GM21423 (cell line): ENCODE measurements around the gene TMEM255B.
"Not testable (repeated sequence)": the region's sequence is repeated elsewhere in the genome, so short reads cannot be mapped to it uniquely, and the experiment has no call there.

Experiments used
- ATAC-seq: cut with Tn5 transposase; IDR thresholded peaks from one replicate; pipeline ENCODE4 v1.9.1; 2021; ENCODE audit warnings: mild to moderate bottlenecking, moderate library complexity; ENCODE audit not compliant: unreplicated experiment

Gene TMEM255B

GRCh38 chr13:113734099-113734825 lies 24.8 kb upstream of the TMEM255B start:
- ATAC-seq, result no peak

DNA sequence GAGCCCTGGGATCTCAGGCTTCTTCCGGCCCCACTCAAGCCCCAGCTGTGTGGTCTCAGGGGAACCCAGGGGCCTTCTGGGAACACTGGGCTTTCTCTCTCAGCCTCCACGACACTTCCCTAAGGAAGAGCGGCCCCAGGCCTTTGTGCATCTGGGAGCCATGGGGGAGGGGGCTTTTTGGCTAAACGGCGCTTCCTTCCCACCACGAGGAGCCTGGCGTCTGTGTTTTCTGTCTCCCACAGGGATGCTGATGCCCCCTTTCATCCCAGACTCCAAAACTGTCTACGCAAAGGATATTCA lies 24.2 kb upstream of the TMEM255B start:
- no peak for ATAC-seq

- ATAC-seq, result no peak
Measured at GRCh38 chr13:113735194-113735593, 23.8 kb upstream of the TMEM255B start.

- no peak for ATAC-seq
Measured at GRCh38 chr13:113735750-113736149, 23.3 kb upstream of the TMEM255B start.

DNA sequence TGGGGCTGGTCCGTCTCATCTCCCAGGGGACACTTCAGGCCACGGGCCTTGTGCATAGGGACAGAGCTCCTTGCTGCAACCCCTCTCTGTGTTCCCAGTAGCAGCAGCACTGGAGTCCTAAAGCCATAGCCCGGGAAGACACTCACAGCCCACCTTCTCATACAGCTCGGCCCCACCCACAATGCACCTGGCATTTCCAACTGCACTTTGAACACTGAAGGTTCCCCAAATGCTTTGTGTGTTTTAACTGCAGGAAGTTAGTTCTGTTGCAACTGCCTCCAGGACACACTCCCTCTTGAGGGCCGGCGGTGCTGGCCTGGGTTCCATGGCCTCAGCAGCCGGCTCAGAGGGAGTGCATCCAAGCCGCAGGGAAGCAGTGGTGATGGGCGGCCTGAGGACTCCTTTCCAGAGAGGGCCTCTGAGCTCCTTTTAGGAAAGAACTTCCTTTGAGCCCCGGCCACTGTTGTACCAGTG lies 22.7 kb upstream of the TMEM255B start:
- ATAC-seq, result no peak

GRCh38 chr13:113737803-113738202 lies 21.2 kb upstream of the TMEM255B start:
- no peak for ATAC-seq

- ATAC-seq, result no peak
Measured at GRCh38 chr13:113739527-113740285, 19.3 kb upstream of the TMEM255B start.

DNA sequence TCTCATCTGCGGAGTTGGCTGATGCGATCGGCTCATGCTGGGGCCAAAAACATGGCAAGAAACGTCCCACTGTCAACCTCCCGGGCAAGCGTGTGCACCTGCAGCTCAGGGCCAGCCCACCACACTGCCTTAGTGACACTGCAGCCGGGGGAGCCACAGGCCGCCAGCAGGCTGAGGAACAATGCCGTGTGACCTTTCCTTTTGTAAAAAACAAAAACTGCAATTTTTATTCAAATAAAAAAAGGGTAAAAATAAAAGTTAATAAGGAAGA lies 18.8 kb upstream of the TMEM255B start:
- ATAC-seq, result no peak

GRCh38 chr13:113740661-113741060 lies 18.4 kb upstream of the TMEM255B start:
- ATAC-seq, result no peak

DNA sequence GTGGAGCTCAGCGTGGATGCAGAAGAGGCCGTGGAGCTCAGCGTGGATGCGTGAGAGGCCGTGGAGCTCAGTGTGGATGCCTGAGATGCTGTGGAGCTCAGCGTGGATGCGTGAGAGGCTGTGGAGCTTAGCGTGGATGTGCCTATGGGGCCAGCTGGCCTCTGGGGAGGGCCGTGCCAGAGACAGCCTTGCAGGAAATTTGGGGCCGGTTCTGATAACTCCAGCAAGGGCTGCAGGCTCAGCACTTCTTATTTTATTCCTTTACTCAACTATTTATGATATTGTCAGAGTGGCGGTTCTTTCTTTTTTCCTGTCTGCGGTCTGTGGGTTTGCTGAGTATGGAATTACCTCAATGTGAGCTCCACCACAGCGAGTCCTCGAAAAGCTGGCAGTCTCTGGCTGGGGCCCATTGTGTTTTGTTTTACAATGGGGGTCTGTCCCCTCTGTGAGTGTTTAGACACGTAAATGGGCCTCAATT lies 17.8 kb upstream of the TMEM255B start:
- no peak for ATAC-seq

DNA sequence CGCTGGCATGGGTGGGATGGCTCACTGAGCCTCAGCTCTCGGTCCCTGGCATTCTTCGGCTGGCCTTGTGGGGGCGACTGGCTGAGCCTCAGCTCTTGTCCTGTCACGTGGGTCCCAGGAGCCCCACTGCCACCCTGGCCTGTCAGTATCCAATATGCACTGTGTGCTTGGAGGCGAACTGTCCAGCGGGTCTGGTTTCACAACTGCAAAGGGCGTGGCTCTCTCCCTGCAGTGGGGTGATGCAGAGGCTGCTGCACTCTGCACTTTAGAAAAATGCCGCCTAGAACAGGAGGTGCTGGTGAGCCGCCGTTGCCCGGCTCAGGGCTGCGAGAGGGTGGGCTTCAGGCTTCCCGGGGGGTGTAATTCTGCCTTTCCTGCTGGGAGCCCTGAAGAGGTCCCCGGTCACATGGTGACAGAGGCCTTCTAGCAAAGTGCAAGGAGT lies 17.0 kb upstream of the TMEM255B start:
- ATAC-seq, result no peak

- no peak for ATAC-seq
Measured at GRCh38 chr13:113742445-113743120, 16.4 kb upstream of the TMEM255B start.

GRCh38 chr13:113743366-113744195 lies 15.4 kb upstream of the TMEM255B start:
- no peak for ATAC-seq

DNA sequence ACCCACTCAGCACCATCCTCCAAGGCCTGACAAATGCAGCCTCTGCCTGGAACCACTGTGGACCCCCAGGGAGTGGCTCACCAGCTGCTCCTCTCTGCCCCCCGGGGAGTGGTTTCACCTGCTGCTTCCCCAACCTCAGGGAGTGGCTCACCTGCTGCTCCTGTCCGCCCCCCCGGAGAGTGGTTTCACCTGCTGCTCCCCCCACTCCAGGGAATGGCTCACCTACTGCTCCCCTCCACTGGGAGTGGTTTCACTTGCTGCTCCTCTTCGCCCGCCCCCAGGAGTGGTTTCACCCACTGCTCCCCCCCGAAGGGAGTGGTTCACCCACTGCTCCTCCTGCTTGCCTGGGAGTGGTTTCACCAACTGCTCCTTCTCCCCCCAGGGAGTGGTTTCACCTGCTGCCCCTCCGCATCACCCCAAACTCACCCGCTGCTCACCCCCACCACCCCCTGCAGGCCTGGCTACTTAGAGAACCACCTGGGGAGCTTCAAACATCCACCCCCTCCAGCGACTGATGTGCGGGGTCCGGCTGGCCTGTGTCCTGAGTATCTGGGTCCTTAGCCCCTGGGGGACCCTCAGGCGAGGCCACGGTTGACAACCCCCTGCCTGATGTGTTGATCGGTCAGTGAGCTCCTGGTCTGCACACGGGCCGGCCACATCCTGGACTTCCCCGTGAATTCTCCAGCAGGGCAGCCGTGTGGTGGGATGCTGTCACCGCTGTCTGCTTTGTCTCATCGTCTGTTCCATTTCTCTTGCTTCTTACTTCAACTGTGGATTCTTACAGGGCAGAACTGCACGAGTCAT lies 14.6 kb upstream of the TMEM255B start:
- ATAC-seq, result no peak

GRCh38 chr13:113745059-113745458 lies 14.0 kb upstream of the TMEM255B start:
- ATAC-seq, result no peak

- ATAC-seq, result not testable (repeated sequence)
Measured at GRCh38 chr13:113745500-113746142, 13.4 kb upstream of the TMEM255B start.

DNA sequence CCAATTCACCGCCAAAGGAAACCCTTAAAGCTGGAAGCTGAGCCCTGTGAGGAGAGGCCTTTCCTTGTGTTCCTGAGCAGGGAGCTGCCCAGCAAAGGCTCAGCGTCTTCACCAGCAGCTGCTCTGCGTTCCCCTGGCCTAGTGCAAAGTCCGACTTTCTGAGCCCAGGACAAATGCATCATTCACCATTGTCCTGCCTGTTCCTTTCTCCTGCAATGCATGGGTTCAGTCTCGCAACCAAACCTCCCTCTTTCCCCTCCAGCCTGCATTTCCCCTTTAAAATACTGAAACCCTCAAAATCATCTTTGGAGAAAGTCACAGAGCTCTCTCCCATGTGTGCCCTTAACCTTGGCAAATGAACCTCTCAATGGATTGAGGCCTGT lies 12.9 kb upstream of the TMEM255B start:
- no peak for ATAC-seq

DNA sequence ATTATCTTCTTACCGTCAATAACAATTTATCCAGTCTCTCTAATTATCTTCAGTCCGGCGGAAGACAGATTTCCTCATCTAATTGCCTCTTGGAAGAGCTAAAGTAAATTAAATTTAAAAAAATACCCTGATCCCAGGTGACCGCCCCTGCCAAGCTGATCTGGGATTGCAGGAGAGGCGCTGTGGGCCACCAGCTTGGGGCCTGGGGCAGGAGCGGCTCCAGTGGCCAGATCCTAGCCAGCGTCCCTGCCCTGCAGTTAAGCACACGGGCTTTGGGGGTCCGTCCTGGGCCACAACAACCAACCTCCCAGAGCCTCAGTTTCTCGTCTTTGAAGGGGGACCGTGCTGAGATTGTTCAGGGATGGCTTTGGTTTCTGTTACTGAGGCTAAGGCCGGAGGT lies 12.4 kb upstream of the TMEM255B start:
- ATAC-seq, result no peak

DNA sequence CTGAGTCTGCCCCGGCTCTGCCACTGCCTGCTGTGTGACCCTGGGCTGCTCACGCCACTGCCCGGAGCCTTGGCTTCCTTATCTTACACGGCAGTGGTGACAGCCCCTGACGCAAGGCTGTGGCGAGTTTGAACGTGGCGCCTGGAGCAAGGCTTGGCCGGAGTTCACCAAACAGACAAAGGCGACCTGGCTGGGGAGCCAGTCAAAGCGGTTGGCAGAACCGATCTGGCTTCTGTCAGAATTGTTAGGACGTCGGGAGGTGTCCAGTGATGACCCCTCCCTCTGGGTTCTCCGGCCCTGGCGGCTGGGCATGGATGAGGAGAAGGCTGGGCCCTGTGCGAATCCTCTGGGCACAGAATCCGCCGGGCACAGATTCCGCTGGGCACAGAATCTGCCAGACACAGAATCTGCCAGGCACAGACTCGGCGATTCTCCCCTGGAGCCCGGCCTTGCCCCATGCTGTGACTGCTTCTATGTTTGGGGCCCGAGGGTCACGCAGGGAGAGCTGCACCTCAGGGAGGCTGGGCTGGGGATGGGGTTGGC lies 11.7 kb upstream of the TMEM255B start:
- ATAC-seq, result no peak
